Endometrial microvascular endothelial cells (primary cell): ENCODE results near the gene SORCS2. TPM values are rescaled to one million over a fixed set of nuclear protein-coding genes. Genes with fewer than 3 reads are reported as not detected.

ENCODE experiments used
- in situ Hi-C: cut with HindIII; loops from 2 replicates; pipeline ENCODE4 v1.10.0; 2017; ENCODE audit warnings: low sequenced_read_pairs, low pct_unique_long_range_greater_than_20kb; ENCODE audit errors: inconsistent ontology term
- total RNA-seq: library from RNA; depleted of rRNA; stranded (reverse); fragments of >200 nt; gene quantifications from one replicate; pipeline ENCODE4 v1.2.3, GENCODE V29; 2015; ENCODE audit errors: inconsistent ontology term

SORCS2 gene
- total RNA-seq, 1 donor from 2014 or later: not detected

DNA sequence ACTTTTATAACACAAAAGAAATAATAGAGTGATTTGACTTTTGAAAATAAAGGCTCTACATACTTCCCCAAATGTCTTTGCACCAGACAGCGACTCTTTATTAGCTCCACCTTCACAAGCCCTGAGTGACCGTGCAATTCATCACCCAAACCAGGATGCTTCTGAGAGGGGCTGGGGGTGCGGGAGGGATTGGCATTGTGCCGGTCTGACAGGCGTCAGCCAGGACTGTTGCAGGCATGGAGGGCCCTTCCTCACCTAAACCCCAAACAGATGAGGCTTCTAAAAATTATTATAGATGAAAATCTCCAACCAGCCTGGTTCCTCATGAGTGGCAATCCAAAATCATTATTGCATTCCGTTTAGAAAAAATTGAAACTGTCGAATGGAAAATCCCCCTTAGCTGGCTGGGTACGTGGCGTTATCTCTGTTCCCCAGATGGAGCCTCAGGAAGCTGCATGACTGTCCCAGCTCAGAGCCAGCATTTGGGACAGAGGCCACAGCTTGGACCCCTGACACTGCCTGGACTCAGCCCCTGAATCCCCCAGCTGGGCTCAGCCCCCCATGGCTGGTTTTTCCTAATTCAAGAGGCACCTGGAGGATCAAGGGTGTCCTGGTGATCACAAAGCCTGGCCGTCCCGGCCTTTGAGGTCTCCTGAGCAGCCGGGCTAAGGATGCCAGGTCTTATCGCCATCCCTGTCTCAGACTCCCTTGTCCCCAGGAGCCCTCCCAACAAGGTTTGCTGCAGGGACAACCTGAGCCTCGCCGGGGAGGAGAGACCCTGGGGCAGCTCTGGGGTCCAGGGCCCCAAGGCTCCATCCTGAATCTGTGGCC is 60.4 kb downstream of the SORCS2 start:
- in situ Hi-C loops: no loop called here

GRCh38 chr4:7253341-7253700 is 61.0 kb downstream of the SORCS2 start:
- in situ Hi-C loops: no loop called here

- in situ Hi-C loops: no loop called here
Measured at GRCh38 chr4:7253837-7254236, 61.5 kb downstream of the SORCS2 start.

GRCh38 chr4:7254736-7255487 is 62.6 kb downstream of the SORCS2 start:
- in situ Hi-C loops: no loop called here

GRCh38 chr4:7255488-7255881 is 63.1 kb downstream of the SORCS2 start:
- in situ Hi-C loops: no loop called here

DNA sequence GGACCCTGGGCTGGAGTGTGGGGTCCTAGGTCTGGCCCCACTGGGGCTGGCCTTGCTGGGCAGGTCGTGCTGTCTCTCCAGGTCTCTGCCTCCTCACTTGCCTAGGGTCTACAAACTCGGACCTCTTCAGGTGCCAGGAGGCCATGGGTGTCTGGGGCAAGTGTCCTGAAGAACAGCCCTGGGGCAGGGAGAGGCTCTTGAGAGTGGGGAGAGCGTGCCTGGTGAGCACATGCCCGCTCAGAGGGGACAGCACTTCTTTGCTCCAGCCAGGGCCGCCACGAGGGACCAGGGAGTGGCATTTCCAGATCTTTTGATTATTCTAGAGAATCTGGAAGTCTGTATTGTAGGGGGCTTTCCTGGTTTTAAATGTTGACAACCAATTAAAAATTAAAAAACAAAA is 63.7 kb downstream of the SORCS2 start:
- in situ Hi-C loops: no loop called here

- in situ Hi-C loops: no loop called here
Measured at GRCh38 chr4:7256984-7257810, 64.9 kb downstream of the SORCS2 start.

- in situ Hi-C loops: no loop called here
Measured at GRCh38 chr4:7259039-7259438, 66.7 kb downstream of the SORCS2 start.

DNA sequence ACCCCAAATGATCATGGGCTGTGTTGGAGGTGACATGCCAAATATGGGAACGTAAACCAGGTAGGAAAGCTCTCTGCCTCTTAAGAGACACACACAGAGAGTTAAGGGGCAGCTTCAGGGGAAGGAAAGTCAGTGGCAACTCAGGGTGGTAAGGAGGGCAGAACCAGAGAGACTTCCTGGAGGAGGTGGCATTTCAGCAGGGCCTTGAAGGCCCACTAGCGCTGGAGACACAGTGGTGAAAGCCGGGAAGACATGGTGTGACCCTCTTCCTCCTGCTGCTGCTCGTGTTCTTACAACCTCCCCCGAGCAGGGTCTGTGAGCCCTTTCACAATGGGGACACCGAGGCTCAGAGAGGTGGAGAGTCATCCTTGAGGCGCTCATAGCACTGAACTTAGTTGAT is 68.2 kb downstream of the SORCS2 start:
- in situ Hi-C loops: no loop called here

- in situ Hi-C loops: no loop called here
Measured at GRCh38 chr4:7261087-7261486, 68.7 kb downstream of the SORCS2 start.

- in situ Hi-C loops: no loop called here
Measured at GRCh38 chr4:7261536-7261935, 69.2 kb downstream of the SORCS2 start.

DNA sequence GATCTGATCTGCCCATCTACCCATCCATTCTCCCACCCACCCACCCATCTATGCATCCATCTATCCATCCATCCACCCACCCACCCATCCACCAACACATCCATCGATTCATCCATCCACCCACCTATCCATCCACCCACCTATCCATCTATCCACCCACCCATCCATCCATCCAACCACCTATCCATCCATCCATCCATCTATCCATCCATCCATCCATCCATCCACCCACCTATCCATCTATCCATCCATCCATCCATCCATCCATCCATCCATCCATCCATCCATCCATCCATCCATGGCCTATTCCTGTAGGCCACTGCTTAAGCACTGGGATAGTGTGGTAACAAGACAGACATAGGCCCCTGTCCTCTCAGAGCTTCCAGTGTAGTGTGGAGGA is 69.8 kb downstream of the SORCS2 start:
- in situ Hi-C loops: no loop called here

GRCh38 chr4:7263166-7263565 is 70.8 kb downstream of the SORCS2 start:
- in situ Hi-C loops: no loop called here

DNA sequence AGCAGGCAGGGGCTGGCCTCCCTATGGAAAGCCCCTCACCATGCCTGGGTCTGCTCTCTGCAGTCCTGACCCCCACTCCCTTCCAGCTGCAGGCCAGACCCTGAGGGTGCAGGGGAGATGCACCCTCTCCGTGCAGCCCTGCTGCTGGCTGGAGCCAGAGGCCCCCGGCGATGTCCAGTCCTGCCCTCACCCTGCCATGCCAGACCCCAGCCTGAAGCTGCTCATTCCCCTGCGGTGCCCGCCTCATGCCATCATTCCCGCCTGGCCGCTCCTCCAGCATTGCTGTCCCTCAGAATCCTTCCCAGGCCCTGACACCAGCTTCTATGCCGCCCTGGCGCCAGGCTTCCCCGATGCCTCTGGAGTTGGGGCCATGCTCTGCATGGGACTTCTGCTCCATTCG is 72.4 kb downstream of the SORCS2 start:
- in situ Hi-C loops: no loop called here

DNA sequence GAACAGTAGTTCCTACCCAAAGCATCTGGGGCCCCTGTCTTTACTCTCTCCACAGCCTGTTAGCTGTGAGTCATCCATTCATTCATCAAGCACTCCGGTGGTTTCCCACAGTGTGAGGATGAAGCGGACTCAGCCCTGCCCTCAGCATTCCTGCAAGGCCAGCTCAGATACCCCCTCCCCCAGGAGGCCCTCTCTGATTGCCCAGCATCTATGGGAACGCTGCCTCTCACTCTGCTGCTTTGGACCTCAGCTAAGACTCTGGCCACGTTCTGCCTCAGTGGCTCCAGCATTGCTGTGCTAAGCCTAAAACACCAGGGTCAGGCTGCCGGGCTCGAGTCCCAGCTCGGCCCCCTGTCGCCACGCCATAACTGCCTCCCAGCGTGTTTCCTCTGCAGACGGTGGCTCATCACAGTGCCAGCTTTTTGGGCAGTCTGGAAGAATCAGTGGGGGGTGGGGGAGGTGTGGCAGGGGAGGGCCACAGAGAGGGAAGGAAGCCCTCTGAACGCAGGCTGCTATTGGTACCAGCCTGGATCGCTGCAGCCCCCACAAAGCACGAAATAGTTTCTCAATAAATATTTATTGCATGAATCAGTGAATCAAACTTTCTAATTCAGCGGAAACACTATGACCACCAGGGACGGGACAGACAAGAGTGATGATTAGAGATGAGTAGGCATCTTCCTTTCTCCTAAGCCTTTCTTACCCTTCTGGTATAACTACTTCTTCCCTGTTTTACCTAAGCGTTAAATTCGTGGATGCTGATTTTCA is 74.4 kb downstream of the SORCS2 start:
- in situ Hi-C loops: no loop called here

DNA sequence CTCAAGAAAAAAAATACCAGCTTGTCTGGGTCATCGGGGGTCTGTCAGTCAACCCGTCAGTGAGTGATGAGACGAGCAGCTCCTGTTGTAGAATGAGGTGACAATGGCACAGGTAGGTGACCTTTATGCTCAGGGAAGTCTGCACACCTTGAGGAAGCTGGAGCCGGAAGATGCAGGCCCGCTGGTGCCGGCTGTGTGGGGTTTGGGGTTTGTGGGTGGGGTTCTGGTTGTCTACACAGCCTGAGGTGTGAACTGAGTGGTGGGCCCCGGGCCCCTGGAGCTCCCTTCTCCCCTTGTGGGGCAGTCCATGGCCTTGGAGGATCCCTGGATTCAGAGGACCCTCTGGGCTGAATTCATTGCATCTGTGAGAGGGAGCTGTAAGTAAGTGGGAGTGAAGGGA is 75.5 kb downstream of the SORCS2 start:
- in situ Hi-C loops: no loop called here

GRCh38 chr4:7268941-7269340 is 76.6 kb downstream of the SORCS2 start:
- in situ Hi-C loops: no loop called here

DNA sequence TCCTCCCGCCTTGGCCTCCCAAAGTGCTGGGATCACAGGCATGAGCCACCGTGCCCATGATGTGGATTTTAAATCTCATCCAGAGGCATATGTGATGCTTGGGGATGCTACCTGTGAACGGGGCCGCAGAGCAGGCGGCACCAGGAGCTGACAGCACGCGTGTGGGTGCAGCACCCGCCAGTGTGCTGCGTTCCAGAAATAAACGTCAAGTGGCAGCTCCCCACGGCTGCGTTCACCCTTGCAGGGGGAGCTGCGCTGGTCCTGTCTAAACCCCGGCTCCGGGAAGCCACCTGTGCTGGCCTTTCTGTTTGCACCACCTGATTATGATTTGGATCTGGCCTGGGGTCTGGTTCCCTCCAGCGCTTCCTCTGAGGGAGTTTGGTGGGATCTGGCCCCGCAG is 77.8 kb downstream of the SORCS2 start:
- in situ Hi-C loops: no loop called here

DNA sequence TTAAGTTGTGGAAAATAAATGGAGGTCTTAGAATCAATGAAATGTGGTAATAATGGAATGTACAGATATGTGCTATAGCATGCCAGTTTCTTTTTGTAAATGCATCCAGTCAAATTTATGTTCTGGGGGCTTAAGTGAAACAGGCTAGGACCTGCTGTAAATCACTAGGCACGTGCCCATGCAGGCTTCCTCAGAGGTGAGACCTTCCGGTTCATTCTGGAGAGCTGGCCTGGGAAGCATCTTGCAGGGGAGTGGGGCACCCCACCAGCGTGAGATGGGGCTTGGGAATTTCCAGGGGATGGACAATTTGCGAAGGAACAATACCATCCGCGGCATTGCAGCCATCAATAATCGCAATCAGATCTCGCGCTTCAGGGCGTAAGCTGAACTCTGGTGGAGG is 80.1 kb downstream of the SORCS2 start:
- in situ Hi-C loops: no loop called here
